GM12874 (cell line): ENCODE results near the gene CERS6.

Source experiments
- CTCF ChIP-seq: IDR thresholded peaks from 2 replicates; pipeline ENCODE4 v1.5.1; 2011; ENCODE audit warnings: low read depth, mild to moderate bottlenecking, control low read depth, low read length, moderate library complexity; ENCODE audit not compliant: insufficient read depth

CERS6 gene

DNA sequence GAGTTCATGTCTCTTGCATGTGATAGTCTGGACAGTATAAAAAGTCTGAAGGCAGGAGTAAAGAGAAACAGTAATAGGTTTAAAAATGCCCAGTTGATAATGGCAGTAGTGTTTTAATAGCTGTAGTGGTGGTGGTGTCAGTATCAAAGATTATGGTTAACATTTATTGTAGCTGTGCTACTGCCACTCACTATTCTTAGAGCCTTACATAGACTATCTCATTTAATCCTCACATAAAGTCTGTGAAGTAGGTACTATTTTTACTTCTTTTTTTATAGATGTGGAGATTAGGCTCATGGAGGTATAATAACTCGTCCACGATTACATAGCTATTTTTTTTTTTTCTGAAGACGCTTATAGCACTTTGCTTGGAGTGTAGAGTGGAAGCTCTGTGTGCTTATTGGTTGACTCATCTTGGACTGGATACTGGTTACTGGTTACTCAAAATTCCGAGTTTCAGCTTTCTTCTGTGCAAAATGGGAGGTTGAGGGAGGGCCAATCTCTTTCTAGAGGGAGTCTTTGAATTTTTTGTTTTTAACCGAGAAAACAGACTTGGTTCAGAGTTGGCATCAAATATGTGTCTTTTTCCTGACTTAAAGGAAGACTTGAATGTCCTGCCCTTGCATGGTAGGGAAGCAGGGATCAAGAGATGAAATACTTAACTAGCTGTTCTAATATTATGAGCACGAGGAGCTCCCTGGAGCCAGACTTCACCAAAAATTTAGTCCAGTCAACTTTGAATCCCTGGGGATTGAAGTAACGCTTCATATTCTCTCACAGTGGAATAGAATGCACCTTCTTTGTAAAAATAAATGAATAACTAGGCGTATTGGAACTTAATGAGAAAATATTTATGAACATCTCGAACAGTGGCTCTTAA lies 27.1 kb downstream of the CERS6 start:
- TF ChIP-seq CTCF, result no peak

DNA sequence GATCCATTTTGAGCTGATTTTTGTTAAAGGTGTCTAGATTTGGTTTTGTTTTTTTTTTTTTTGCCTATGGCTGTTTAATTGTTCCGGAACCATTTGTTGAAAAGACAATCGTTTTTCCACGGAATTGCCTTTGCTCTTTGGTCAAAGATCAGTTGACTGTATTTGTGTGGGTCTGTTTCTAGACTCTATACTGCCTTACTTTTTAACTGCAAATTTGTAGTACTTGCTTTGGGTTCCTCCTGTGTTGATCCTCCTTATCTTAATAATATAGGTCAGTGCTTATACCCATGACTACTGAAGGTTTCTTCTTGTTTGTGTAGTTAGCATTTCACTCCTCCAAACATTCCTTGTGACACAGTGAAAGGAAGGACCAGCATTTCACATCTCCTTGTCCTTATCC lies 30.4 kb downstream of the CERS6 start:
- TF ChIP-seq CTCF, result no peak

GRCh38 chr2:168490015-168490874 lies 34.2 kb downstream of the CERS6 start:
- TF ChIP-seq CTCF, result no peak

GRCh38 chr2:168490946-168491605 lies 35.0 kb downstream of the CERS6 start:
- no peak for TF ChIP-seq CTCF

- TF ChIP-seq CTCF, result no peak
Observed at GRCh38 chr2:168494190-168494711, 38.2 kb downstream of the CERS6 start.

- no peak for TF ChIP-seq CTCF
Observed at GRCh38 chr2:168495524-168495923, 39.5 kb downstream of the CERS6 start.

DNA sequence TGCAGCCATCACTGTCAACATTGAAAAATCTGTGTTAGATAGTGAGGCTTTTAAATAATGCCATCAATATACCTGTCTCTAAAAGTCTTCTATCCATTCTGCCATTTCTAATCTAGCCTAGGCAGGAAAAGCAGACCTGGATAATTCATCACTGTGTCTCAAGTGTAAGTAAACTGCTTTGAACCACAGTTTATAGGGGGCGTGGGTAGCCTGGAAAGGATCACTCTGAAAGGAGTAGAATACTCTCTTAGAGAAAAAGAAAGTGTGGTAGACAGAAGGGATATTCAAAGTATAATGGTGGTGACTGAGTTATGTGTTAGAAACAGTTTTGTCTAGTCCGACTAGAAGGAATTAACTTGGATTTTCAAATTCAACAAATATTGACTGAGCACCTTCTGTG lies 40.8 kb downstream of the CERS6 start:
- TF ChIP-seq CTCF, result no peak
